NB4 (cell line): Measurements from ENCODE around the gene THRAP3.
"Not testable (repeated sequence)": the region's sequence is repeated elsewhere in the genome, so short reads cannot be mapped to it uniquely, and the experiment has no call there.

Experiments used
- DNase-seq: peaks from one replicate; pipeline ENCODE4 v3.0.0; 2010; ENCODE audit warnings: low read depth
- H3K4me3 ChIP-seq: one replicate; pipeline ENCODE4 v1.5.1; 2011; ENCODE audit warnings: mild to moderate bottlenecking, low read depth, low read length, moderate library complexity
- MAX ChIP-seq: IDR thresholded peaks from 2 replicates; pipeline ENCODE4 v1.6.1; 2011; ENCODE audit warnings: low read depth, low read length
- MYC ChIP-seq: IDR thresholded peaks from 2 replicates; pipeline ENCODE4 v1.6.1; 2011; ENCODE audit warnings: low read depth, low read length
- POLR2A ChIP-seq: IDR thresholded peaks from 2 replicates; pipeline ENCODE4 v1.6.1; 2011; ENCODE audit warnings: mild to moderate bottlenecking; ENCODE audit not compliant: insufficient read length; ENCODE audit errors: extremely low read depth
- TF ChIP-seq, protein P1 (sequence below): IDR thresholded peaks from one replicate; pipeline ENCODE4 v1.5.1; 2012; ENCODE audit warnings: low read depth, low read length

The THRAP3 gene

DNA sequence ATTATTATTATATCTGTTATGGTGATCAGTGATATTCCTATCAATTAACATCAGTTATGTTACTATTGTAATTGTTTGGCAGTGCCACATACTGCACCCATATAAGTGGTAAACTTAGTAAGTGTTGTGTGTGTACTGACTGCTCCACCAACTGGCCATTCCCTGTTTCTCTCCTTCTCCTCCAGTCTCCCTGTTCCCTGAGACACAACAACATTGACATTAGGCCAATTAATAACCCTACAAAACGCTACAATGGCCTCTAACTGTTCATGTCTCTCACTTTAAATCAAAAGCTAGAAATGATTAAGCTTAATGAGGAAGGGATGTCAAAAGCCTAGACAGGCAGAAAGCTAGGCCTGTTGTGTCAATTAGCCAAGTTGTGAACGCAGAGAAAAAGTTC is 6.6 kb upstream of the THRAP3 start:
- TF ChIP-seq MYC, result no peak
- TF ChIP-seq POLR2A, result no peak
- no peak for TF ChIP-seq MAX
- TF ChIP-seq, protein P1, sequence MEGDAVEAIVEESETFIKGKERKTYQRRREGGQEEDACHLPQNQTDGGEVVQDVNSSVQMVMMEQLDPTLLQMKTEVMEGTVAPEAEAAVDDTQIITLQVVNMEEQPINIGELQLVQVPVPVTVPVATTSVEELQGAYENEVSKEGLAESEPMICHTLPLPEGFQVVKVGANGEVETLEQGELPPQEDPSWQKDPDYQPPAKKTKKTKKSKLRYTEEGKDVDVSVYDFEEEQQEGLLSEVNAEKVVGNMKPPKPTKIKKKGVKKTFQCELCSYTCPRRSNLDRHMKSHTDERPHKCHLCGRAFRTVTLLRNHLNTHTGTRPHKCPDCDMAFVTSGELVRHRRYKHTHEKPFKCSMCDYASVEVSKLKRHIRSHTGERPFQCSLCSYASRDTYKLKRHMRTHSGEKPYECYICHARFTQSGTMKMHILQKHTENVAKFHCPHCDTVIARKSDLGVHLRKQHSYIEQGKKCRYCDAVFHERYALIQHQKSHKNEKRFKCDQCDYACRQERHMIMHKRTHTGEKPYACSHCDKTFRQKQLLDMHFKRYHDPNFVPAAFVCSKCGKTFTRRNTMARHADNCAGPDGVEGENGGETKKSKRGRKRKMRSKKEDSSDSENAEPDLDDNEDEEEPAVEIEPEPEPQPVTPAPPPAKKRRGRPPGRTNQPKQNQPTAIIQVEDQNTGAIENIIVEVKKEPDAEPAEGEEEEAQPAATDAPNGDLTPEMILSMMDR, result no peak
- no peak overlapping the region for H3K4me3 ChIP-seq
- peak; percentile 30 for DNase-seq

- H3K4me3 ChIP-seq, DNase-seq: not testable (repeated sequence)
These were observed 2.3 kb upstream of the THRAP3 start for GRCh38 chr1:36221901-36222300.

- TF ChIP-seq MYC, result no peak
- no peak for TF ChIP-seq MAX
- TF ChIP-seq, protein P1, result no peak
- no peak for TF ChIP-seq POLR2A
- peak overlapping the region; percentile 87 for H3K4me3 ChIP-seq
- DNase-seq, result no peak
These were observed 1.5 kb upstream of the THRAP3 start for GRCh38 chr1:36222481-36223380.

GRCh38 chr1:36223381-36223995 is 755 bp upstream of the THRAP3 start:
- DNase-seq, result peak; percentile 67
- H3K4me3 ChIP-seq, result peak overlapping the region; percentile 87
- TF ChIP-seq MAX (no peak), POLR2A (no peak)

DNA sequence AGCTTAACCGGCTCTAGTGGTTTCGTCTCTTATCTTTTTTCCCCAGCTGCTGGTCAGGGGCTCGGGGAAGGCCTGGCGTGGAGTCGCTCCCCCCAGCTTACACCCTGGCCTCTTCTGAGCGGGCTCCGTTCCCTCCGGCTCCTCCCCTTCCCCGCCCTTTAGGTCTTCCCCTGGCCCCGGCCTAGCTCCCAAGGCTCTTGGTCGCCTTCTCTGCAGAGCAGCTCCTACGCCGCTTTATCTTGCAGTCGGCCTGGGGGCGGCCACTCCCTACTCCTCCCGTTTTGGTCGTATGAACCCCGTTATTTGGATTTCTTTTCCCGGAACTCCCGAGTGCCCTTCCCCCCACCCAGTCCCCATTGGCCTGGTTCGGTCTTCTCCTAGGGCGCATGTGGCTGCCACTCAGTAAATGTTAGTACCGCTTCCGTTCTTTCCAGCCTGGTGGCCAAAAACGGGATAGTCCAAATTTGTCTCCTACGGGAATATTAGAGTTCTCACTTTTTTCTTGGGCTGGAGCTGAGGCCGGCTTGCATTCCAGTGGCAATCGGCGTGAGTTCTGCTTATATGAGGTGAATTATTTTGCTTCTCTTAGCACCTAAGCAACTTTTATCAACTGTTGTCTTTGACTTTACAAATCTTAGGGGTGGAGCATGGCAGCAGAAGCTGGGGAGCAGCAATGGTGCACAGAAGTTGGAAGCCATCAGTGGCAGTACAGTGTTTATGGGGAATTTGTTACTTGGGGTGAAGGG is 467 bp downstream of the THRAP3 start:
- no peak for DNase-seq
- H3K4me3 ChIP-seq, result peak overlapping the region; percentile 100
- TF ChIP-seq MYC (peak; percentile 72; the same call in 1 of the 2 replicates), MAX (peak; percentile 68; the same call in 1 of the 2 replicates), POLR2A (no peak)
- TF ChIP-seq, protein P1, result peak; percentile 14

DNA sequence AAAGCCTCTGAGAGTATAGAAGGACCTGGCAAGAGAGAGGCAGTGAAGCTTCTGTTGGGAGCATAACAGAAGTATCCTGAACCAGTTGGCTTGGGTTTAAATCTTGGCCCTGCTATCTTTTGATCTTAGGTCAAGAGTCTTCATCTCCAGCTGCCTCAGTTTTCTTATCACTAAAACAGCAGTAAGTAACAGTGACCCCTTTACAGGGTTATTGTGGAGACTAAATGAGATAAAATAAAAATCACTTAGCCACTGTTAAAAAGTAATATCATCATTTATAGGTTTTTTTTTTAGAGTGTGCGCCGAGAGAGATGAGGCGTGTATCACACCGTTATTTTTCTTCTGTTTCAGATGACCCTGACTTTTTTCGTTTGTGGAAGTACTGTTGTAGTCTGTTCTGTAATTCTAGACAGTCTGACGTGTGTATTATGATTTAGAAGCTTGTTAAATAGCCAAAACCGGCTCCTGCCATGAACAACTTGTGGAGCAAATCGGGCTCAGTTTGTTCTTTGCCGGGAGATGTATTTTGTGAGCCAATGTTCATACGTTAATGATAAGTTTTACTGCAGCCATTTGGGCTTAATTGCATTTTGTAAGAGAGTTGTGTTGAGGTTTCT is 1.1 kb downstream of the THRAP3 start:
- peak overlapping the region; percentile 100 for H3K4me3 ChIP-seq
- no peak for TF ChIP-seq MAX
- TF ChIP-seq MYC, result no peak
- TF ChIP-seq POLR2A, result no peak
- TF ChIP-seq, protein P1, result no peak
- DNase-seq, result no peak

DNA sequence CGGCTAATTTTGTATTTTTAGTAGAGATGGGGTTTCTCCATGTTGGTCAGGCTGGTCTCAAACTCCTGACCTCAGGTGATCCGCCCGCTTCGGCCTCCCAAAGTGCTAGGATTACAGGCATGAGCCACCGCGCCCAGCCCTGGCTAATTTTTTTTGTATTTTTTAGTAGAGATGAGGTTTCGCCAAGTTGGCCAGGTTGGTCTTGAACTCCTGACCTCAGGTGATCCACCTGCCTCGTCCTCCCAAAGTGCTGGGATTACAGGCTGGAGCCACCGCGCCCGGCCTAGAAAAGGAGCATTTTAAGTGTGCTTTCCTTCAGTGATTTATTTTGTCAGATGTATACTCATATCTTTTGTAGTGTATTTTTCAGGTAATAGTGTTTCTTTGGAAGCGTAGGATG is 6.0 kb downstream of the THRAP3 start:
- DNase-seq, H3K4me3 ChIP-seq: not testable (repeated sequence)
